ENCODE data around the gene AKT2.
"Not testable (repeated sequence)": the region's sequence is repeated elsewhere in the genome, so short reads cannot be mapped to it uniquely, and the experiment has no call there.

Gene AKT2

DNA sequence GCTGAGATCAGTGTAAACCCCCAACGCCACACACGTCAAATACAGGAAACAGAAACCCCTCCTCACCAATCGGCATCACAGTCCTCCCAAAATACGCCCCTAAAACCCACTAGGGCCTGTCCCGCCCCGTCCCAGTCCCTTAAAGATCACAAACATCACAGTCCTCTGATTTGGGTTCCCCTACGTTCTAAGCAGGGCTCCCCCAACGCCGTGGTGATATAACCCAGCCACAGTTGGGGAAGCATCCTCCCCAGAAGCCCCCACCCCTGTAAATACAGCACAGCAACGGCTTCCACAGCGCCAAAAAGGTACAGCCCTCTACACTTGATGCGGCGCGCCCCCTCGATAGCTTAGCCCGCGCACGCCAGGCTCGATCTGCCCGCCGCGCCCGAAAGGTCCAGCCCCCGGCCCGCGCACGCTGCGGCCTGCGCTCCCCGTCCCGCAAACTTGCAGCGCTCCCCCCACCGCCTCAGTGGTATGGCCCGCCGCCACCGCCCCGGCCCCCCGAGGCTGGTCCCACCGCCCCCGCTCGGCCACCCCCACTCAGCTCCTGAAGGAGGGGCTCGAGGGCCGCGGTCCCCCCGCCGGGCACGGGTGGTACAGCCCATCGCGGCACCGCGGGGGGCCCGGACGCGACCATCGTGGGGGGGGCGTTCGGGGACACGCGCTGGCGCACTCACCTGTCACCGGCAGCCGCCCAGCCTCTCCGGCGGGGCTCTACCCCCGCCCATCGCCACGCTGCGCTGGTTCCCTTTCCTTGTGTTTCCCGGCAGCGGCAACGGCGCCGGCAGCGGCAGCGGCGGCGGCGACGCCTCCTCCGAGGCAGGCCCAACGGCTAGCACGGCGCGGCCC, at the start of gene AKT2:
Gene AKT2 (minus strand): TSS at position 845 of the 852 bp plus-strand sequence. CDS start 20,078 bp downstream, outside the sequence.
- no peak for DNase-seq

DNA sequence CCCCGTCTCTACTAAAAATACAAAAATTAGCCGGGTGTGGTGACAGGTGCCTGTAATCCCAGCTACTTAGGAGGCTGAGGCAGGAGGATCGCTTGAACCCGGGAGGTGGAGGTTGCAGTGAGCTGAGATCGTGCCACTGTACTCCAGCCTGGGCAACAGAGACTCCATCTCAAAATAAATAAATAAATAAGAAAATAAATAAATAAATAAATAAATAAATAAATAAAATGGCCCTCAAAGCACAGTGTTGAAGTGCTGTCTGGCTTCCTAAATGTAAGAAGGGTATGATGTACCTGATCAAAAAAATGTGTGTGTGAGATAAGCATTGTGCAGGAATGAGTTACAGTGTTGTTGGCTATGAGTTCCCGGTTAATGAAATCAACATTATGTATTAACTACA, 47.9 kb upstream of the AKT2 start:
- DNase-seq: not testable (repeated sequence)

DNA sequence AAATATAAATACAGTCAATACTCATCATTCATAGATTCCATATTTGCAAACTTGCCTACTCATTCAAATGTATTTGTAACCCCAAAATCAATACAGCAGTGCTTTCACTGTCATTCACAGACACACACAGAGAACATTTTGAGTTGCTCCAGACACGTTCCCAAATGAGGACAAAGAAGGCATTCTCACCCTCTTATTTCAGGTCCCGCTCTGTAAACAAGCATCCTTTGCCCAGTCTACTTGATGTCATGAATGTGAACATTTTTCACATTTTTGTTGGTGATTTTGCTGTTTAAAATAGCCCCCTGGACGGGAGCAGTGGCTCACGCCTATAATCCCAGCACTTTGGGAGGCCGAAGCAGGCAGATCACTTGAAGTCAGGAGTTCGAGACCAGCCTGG, 47.5 kb upstream of the AKT2 start:
- no peak for DNase-seq

DNA sequence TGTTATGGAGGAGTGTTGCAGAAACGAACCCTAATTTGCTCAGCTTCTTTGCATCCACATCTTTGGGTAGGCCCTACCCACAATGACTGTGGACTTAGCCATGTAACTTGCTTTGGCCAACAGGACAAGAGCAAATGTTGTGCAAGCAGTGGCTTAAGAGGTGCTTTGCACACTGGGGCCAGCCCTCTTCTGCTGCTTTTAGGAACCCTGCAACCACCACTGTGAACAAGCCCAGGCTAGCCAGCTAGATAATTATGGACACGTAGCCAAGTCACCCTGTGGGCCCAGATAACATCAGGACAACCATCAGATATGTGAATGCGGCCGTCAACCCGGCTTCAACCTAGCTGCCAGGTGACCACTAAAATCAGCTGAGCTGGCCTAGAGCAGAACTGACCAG, 45.9 kb upstream of the AKT2 start:
- no peak for DNase-seq

DNA sequence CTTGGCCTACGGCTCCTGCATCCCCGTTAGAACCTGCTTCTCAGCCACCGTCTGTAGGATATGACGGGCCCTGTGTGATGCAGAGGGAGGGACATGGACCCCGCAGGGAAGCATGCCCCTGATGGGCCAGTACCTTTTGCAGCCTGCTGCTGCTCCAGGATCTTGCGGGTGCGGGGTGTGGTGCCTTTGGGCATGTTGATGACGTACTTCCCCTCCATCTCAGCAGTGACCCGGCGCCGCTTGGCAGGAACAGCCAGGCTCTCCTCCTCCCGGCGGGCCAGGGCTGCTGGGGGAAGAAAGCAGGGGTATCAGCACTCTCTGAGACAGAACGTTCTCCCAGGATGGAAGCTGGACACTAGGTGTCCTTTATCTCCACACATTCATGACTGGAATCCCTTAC, 41.1 kb upstream of the AKT2 start:
- no peak for DNase-seq

DNA sequence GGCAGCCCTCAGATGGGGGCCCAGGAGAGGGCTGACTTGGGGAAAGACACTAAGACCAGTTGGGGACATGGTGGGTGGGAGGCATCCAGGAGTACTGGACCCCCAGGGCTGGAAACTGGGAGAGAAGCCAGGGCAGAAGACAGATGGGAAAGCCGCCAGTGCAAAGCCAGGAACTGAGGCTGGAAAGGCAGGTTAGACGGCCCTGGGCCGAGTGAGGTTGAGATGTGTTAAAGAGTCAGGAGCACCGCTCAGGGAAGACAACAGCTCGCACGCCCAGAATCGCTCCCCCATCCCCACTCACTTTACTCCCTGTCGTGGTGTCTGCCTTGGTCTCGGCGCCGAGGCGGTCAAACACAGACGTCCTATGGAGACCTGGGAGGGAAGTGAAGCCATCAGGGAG, 38.6 kb upstream of the AKT2 start:
- DNase-seq: no peak

DNA sequence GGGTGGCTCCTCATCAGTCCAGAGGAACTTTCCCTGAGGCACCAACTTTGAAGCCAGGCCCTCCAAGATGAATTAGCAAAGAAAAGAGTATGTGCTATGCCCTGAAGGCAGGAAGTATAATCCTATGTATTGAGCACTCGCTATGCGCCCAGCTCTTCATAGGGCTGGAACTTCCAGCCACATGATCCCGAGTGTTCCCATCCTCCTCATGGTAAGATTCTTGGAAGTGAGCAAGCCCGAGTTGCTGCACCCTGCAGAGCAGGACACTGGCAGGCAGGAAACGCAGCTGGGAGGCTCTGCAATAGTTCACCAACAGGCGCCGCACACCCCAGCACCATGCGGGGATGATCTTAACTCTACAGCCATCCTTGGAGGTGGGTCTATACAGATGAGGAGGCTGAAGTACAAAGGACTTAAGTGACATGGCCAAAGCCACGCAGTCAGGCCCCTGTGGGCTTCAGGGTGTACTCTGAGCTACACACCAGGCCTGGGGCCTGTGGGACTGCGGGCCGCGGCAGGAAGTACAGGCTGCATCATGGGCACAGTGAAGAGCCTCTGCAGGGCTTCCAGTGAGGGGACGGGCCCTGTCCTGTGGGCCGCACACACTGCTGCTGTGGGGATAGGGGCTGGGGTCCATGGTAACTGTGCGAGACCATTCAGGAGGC, 37.9 kb upstream of the AKT2 start:
- DNase-seq: no peak

DNA sequence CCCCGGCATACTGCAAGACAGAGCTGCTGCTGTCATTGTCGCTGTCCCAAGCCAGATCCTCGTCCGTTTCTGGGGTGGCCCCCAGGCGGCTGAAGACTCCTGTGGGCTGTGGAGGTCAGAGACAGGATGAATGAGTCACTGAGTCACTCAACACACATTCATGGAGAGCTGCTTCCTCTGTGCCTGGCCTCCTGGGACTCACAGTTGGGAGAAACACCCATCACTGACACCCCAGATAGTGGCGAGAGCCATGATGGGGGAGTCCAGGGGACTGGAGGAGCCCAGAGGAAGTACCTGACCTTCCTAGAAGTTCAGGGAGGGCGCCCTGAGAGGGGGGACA, 37.1 kb upstream of the AKT2 start:
- no peak for DNase-seq

DNA sequence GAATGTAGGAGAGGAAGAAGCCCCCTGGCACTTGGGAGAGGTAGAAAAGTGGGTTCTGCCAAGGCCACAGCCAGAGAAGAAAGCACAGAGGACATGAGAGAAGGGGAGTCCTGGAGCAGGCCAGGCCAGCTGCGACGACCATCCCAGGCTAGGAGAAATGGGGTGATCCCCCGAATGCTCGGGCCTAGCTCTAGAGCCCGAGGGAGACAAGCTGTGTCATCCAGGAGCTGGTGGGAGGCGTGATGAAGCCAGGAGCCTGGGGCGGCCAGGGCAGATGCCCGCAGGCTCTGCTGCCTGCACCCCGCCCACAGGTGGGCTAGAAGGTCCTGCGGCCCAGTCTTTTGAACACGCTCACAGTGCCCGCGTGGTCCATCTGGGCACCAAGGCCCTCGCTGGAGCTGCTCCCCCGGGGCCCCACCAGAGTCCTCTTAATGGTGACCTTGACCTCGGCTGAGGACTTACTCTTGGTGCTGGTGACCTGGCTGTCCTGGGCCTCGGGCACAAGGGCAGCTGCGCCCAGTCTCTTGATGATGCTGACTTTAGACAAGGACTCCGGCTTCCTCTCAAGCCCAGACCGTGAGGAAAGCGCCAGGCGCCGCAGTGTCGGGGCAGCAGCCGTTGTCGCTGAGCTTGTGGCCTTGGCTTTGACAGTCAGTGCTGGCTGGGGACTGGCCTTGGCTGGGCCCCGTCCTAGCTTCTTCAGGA, 36.6 kb upstream of the AKT2 start:
- DNase-seq: no peak

DNA sequence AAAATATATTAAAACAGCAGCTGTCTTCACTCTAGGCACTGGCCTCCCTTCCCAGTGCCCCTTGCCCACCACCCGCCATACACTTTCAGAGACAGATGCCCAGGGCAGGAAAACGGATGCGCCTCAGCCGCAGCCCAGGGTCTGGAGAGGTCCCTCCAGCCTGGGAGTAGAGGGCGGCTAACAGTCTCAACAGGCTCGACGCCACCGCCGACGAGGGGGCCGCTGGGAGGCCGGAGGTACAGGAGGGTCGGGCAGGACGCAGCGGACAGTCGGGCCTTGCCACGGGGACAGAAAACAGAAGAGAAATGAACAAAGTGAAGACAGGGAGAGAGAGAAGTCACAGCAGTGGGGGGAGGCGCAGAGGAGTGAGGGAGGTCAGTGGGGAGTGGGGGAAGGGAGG, 35.9 kb upstream of the AKT2 start:
- no peak for DNase-seq

DNA sequence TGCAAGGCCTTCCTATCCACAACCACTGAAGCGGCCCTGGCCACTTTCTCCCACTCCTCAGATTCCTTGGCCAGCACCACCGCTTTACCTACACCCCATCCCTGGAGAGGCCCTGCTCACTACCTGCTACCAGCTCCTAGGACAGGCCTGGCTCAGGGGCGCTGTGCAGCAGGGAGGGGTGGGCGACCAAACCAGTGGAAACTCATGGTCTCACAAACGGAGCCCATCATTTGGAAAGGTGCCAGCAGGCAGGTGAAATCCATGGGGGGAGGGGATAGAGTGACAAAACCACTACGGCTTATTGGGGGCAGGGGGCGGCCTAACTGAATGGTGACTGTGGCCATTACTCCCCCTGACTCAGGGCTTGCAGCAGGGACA, 35.4 kb upstream of the AKT2 start:
- no peak for DNase-seq

DNA sequence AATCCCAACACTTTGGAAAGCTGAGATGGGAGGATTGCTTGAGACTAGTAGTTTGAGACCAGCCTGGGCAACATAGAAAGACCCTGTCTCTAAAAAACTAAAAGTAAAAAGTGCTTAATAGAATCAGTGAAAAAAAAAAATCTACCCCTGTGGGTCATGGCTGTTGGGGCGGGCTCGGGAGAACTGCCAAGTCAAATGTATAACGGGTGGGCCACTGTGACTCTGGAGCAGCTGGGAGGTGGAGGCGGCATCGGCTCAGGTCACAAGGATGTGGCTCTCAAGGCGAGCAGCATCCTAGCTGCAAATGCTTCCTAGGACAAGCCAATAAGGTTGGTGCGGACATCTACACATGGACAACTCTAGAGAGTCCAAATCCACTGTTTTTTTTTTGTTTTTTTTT, 32.2 kb upstream of the AKT2 start:
- DNase-seq: no peak

DNA sequence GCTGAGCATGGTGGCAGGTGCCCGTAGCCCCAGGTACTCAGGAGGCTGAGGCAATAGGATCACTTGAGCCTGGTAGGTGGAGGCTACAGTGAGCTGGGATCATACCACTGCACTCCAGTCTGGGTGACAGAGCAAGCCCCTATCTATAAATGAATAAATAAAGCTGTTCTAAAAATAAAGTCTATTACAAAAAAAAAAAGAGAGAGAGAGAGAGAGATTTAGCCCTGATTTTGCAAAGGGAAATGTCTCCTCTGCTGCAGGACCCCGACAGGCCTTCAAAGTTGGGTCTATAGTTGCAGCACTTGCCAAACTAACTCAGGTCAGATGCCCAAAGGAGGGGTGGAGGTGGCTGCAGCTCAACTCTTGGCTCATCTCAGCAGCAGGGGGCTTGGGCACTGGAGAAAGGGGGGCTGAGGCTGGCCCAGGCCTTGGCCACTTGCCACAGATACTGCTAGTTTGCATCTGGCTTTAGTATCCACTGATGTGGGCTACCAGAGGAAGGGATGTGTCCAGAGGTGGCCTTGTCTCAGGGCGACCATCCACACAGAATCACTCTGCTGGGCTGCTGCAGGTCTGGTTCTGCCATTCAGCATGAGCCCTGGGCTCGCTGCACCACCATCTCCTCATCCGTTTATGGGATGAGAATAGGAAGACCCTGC, 30.8 kb upstream of the AKT2 start:
- DNase-seq: no peak

DNA sequence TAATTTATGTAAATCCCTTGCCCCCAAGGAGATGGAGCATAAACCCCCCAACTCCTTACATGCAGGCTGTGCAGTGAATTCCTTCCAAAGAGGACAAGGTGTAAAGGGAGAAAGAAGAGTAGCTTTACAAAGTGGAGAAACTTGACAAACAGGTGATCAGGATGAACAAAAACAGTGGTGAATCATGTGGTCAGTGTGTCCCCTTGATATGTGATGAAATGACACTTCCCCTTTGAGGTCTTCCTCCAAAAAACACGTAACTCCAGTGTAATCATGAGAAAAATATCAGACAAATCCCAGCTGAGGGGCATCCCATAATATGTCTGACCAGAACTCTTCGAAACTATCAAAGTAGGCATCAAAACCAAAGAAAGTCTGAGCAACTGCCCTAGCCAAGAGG, 29.5 kb upstream of the AKT2 start:
- no peak for DNase-seq

DNA sequence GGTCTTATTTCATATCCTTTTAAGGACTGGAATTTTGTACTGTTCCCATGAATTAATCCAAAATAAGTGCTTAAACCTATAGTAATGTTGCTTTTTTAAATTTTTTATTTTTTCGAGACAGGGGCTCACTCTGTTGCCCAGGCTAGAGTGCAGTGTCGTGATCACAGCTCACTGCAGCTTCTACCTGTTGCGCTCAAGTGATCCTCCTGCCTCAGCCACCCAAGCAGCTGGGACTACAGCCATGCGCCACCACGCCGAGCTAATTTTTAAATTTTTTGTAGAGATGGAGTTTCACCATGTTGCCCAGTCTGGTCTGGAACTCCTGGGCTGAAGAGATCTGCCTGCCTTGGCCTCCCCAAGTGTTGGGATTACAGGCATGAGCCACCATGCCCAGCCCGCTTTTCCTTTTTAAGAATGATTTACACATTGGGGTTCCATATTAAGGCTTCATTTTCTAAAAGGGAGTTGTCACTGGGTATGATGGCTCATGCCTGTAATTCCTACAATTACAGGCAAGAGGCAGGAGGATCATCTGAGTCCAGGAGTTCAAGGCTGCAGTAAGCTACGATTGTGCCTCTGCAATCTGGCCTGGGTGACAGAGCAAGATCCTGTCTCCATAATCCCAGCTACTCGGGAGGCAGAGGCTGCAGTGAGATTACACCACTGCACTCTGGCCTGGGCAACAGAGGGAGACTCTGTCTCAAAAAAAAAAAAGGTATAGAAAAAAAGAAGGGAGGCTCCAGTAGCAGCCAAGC, 28.3 kb upstream of the AKT2 start:
- no peak for DNase-seq

DNA sequence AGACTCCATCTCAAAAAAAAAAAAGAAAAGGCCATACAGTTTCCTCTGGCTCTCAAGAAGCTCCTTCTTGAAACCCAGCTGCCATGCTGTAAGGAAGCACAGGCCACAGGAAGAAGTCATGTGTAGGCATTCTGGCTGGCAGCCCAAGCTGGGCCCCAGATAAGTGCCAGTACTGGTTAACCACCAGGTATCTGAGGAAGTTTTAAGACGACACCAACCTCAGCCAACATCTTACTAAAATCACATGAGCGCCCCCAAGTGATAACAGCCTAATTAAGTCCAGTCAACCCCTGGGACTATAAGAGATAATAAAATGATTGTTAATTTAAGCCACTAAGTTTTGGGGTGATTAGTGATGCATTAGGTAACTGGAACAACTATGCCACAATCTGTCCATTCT, 27.4 kb upstream of the AKT2 start:
- no peak for DNase-seq

DNA sequence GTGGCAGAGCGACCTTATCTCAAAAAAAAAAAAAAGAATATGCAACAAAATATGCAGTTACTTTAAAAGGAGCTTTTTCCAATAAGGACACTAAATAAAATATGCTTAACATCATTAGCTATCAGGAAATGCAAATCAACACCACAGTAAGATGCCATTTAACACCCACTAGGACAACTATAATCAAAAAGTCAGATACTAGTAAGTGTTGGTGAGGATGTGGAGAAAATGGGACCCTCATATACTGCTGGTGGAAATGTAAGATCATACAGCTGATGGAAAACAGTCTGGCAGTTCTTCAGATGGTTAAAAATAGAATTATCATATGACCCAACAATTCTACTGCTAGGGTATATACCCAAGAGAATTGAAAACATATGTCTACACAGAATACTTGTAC, 24.5 kb upstream of the AKT2 start:
- no peak for DNase-seq

DNA sequence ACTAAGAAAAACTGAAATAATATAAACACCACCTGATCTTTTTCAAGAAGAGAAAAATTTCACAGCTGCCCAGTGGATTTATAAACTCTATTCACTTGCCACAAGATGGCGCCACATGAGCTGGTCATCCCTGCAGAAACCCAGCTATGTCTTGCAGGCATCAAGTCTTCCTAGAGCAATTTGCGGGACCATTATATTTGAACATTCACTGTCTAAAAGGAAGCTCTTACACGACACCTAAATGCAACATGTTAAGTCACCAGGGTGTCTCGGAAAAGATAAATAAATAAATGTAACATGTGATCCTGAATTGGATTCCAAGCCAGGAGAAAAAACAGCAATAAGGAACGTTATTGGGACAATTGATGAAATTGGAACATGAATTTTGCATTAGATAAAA, 20.3 kb upstream of the AKT2 start:
- DNase-seq: no peak

DNA sequence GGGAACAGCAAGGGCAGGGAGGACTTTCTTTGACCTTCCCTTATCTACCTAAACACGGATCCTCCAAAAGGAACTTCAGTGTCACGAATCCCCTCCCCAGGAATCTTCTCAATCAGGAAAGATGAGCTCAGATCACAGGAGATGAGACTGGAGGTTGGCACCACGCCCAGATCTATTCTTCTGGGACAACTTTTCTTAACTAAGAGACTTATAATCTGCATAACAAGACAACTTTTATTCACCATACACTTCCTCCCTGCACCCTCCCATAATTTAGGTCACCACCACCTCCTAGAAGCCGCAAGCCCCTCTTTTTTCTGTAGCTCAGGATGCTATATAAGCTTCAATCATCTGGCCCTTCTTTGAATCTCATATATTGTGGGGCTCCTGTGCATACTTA, 19.2 kb upstream of the AKT2 start:
- DNase-seq: no peak

DNA sequence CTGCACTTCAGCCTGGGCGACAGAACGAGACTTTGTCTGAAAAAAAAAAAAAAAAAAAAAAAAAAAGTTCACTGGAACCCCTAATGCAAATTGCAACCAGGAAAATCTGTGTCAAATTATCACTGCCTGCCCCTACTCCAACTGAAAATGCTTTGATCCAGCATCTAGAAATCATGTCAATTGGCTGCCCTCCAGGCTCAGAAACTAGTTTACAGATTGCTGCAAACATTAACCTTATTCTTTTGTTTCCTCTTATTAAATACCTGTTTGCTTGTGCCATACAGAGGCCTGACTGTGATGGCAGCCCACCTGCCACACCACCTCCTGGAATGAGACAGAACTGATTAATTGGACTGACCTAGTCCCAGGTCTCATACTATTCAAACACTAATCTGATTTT, 18.6 kb upstream of the AKT2 start:
- DNase-seq: no peak

DNA sequence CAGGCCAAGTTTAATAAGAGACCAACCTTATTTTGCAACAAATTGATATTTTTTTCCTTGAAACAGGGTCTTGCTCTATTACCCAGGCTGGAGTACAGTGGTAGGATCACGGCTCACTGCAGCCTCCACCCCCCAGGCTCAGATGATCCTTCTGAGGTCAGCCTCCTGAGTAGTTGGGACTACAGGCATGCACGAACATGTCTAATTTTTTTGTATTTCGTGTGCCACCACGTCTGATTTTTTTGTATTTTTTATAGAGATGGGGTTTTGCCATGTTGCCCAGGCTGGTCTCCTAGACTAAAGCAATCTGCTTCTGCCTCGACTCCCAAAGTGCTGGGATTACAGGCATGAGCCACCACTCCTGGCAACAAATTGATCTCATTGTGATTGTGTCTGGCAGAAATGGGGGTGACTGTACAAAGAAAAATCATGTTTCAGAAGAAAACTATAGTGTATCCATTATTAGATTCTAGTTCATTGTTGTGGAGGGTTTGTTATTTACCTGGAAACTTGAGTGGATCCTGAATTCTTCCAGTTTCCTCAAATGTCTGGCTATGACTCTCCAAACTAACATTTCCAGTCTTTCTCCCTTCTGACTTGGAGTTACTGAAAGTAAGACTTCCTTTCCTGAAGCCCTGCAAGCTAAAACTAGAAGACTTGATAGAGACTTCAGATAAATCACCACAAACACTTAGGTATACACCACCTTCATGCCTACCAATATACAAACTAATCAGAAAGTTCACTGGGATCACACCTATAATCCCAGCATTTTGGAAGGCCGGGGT, 17.3 kb upstream of the AKT2 start:
- no peak for DNase-seq

DNA sequence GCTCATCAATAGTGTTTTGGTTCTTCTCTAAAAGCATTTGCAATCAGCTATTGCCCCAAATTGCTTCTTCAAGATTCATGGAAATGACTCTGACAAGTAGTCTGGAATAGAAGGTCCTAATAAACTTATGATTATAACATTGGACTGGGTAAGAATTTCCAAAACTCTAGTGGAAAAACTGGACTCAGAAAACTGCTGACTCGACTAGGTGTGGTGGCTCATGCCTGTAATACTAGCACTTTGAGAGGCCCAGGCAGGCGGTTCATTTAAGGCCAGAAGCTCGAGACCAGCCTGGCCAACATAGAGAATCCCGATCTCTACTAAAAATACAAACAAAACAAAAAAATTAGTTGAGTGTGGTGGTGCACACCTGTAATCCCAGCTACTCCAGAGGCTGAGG, 15.5 kb upstream of the AKT2 start:
- no peak for DNase-seq

Data from SIG-M5 (cell line).